GM19351 (cell line): ENCODE data around the gene GJD4.

Experiments
- ATAC-seq: cut with Tn5 transposase; IDR thresholded peaks from one replicate; pipeline ENCODE4 v1.9.1; 2021; ENCODE audit warnings: mild to moderate bottlenecking, moderate library complexity; ENCODE audit not compliant: unreplicated experiment

Gene GJD4

GRCh38 chr10:35613597-35614226 lies 8.6 kb downstream of the GJD4 start:
- no peak for ATAC-seq

- ATAC-seq = no peak
These were observed 9.2 kb downstream of the GJD4 start for GRCh38 chr10:35614312-35614711.

GRCh38 chr10:35626971-35627507 lies 21.9 kb downstream of the GJD4 start:
- no peak for ATAC-seq

- no peak for ATAC-seq
These were observed 26.3 kb downstream of the GJD4 start for GRCh38 chr10:35631404-35631803.

- ATAC-seq = no peak
These were observed 26.9 kb downstream of the GJD4 start for GRCh38 chr10:35632027-35632426.

GRCh38 chr10:35633006-35633980 lies 28.2 kb downstream of the GJD4 start:
- ATAC-seq = no peak

GRCh38 chr10:35635576-35635975 lies 30.4 kb downstream of the GJD4 start:
- peak; percentile 76 for ATAC-seq

- ATAC-seq = no peak
These were observed 31.8 kb downstream of the GJD4 start for GRCh38 chr10:35636956-35637355.

- ATAC-seq = no peak
These were observed 32.3 kb downstream of the GJD4 start for GRCh38 chr10:35637462-35637861.

GRCh38 chr10:35638101-35638500 lies 33.0 kb downstream of the GJD4 start:
- ATAC-seq = no peak

- ATAC-seq = no peak
These were observed 34.0 kb downstream of the GJD4 start for GRCh38 chr10:35639021-35639727.

GRCh38 chr10:35639728-35640401 lies 34.7 kb downstream of the GJD4 start:
- no peak for ATAC-seq

- peak; percentile 38 for ATAC-seq
These were observed 35.3 kb downstream of the GJD4 start for GRCh38 chr10:35640474-35640873.

GRCh38 chr10:35640951-35641675 lies 36.0 kb downstream of the GJD4 start:
- ATAC-seq = peak; percentile 36

- ATAC-seq = peak; percentile 29
These were observed 36.5 kb downstream of the GJD4 start for GRCh38 chr10:35641676-35642034.

GRCh38 chr10:35642035-35642792 lies 37.1 kb downstream of the GJD4 start, which contains the start of gene FZD8:
FZD8 (minus strand) TSS chr10:35642296; CDS start chr10:35641429, 867 bp downstream.
- peak; percentile 83 for ATAC-seq

- ATAC-seq = no peak
These were observed 37.6 kb downstream of the GJD4 start for GRCh38 chr10:35642793-35643114.

GRCh38 chr10:35643151-35644049 lies 38.3 kb downstream of the GJD4 start:
- no peak for ATAC-seq
